ENCODE results near the gene IRX5. TPM values are rescaled to one million over a fixed set of nuclear protein-coding genes. Genes with fewer than 3 reads are reported as not detected.

IRX5 gene
- total RNA-seq, 4 donors from 2014 or later, result 0.20 to 4.1 (median 2.6) TPM

DNA sequence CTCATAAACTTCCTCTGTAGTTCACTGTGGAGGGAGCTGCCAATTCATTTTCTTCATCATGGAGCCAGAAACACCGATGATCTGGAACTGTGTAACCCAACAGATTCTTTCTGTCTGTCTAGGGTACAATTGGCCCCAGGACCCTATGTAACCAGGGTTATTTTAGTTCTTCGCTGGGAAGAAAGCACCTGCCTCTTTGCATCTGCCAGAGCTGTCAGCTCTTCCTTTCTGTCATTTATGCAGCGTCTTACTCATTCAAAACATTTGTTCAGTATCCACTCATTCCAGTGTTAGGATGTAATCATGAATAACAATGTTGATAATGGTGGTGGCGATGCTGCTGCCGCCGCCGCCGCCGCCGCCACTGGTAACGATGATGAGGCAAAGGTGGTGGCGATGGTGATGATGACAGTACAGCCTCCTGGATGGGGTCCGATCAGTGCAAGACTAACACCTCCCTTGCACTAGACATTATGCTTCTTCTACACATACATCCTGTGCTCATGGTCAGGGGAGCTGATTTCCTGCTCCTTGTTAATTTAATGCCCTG, 46.1 kb downstream of the IRX5 start:
- Histone ChIP-seq H3K4me1 (no peaks in the 10 kb centered on the region), H3K9me3 (no peaks in the 10 kb centered on the region), H3K4me3 (no peak overlapping the region), H3K27ac (no peak overlapping the region), H3K27me3 (no peaks in the 10 kb centered on the region), H3K36me3 (no peaks in the 10 kb centered on the region)
- intact Hi-C loops (cut with DNase I; ENCODE audit: low total_unique reads) (no loop called here), in situ Hi-C loops (cut with MboI; ENCODE audit: low sequenced_read_pairs in 4 of 4) (no loop called here)
- no peak for ATAC-seq
- no peak for TF ChIP-seq POLR2A (IDR thresholded peaks at IDR 0.05)
- TF ChIP-seq, protein P1, sequence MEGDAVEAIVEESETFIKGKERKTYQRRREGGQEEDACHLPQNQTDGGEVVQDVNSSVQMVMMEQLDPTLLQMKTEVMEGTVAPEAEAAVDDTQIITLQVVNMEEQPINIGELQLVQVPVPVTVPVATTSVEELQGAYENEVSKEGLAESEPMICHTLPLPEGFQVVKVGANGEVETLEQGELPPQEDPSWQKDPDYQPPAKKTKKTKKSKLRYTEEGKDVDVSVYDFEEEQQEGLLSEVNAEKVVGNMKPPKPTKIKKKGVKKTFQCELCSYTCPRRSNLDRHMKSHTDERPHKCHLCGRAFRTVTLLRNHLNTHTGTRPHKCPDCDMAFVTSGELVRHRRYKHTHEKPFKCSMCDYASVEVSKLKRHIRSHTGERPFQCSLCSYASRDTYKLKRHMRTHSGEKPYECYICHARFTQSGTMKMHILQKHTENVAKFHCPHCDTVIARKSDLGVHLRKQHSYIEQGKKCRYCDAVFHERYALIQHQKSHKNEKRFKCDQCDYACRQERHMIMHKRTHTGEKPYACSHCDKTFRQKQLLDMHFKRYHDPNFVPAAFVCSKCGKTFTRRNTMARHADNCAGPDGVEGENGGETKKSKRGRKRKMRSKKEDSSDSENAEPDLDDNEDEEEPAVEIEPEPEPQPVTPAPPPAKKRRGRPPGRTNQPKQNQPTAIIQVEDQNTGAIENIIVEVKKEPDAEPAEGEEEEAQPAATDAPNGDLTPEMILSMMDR (IDR thresholded peaks at IDR 0.05 in 4 of 5, conservative IDR thresholded peaks at IDR 0.05 in 1 of 5), result no peak
- no peak for DNase-seq

DNA sequence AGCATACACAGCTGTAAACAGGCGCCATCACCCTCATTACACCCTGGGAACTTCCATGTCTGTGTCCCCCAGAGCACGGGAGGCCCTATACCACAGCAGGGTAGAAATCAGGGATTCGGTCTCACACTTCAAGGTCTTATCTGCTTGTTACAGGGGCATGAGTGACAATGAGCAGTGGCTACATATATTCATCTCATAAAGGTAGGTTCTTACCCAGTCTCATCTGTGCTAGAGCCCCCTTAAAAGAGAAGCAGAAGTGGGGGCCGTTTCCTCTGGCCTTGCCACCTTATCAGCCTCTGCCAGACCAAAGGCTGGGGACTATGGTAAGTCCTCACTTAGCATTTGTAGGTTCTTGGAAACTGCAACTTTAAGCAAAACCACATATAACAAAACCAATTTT, 46.5 kb downstream of the IRX5 start:
- Histone ChIP-seq H3K4me1 (no peaks in the 10 kb centered on the region), H3K27me3 (no peaks in the 10 kb centered on the region), H3K4me3 (no peak overlapping the region), H3K9me3 (no peaks in the 10 kb centered on the region), H3K27ac (no peak overlapping the region), H3K36me3 (no peaks in the 10 kb centered on the region)
- intact Hi-C loops (cut with DNase I; ENCODE audit: low total_unique reads), result no loop called here
- in situ Hi-C loops (cut with MboI; ENCODE audit: low sequenced_read_pairs in 4 of 4), result no loop called here
- ATAC-seq (no peak), DNase-seq (no peak)
- TF ChIP-seq, protein P1 (IDR thresholded peaks at IDR 0.05 in 4 of 5, conservative IDR thresholded peaks at IDR 0.05 in 1 of 5), result no peak
- no peak for TF ChIP-seq POLR2A (IDR thresholded peaks at IDR 0.05)

DNA sequence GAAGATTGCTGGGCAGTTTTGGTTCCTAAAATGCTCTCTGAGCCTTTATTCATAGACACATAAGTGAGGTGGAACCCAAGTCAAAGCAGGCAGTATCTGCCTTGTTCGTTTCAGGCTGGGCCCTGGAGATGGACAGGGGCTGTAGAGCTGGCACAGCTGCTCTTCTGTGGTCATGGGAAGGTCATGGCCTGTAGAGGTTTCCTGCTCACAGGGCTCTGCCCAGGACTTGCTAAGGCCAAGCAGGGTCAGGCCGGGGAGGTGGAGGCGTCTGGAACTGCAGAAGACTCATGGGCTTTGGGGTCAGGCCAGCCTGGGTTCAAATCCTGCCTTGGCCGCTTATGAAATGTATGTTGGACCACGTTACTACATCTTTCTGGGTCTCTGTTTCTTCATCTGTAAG, 50.2 kb downstream of the IRX5 start:
- Histone ChIP-seq H3K4me1 (peaks cover 0 to 3% of the 10 kb centered on the region in 2 donors), H3K4me3 (no peak overlapping the region), H3K27ac (no peak overlapping the region), H3K36me3 (no peaks in the 10 kb centered on the region), H3K27me3 (no peaks in the 10 kb centered on the region), H3K9me3 (no peaks in the 10 kb centered on the region)
- in situ Hi-C loops (cut with MboI; ENCODE audit: low sequenced_read_pairs in 4 of 4) (no loop called here), intact Hi-C loops (cut with DNase I; ENCODE audit: low total_unique reads) (no loop called here)
- ATAC-seq (no peak), DNase-seq (no peak)
- TF ChIP-seq POLR2A (IDR thresholded peaks at IDR 0.05), result no peak
- TF ChIP-seq, protein P1 (IDR thresholded peaks at IDR 0.05 in 4 of 5, conservative IDR thresholded peaks at IDR 0.05 in 1 of 5), result no peak
